ENCODE data around the gene ZNF385D.
"Not testable (repeated sequence)": the region's sequence is repeated elsewhere in the genome, so short reads cannot be mapped to it uniquely, and the experiment has no call there.

The ZNF385D gene

GRCh38 chr3:21505711-21506460 lies 245.1 kb downstream of the ZNF385D start:
- Mint-ChIP-seq H3K36me3 (no peaks in the 10 kb centered on the region), H3K4me1 (ENCODE audit: low read depth) (no peaks in the 10 kb centered on the region), H3K4me3 (no peak overlapping the region), H3K27me3 (no peaks in the 10 kb centered on the region), H3K27ac (no peak overlapping the region), H3K9me3 (ENCODE audit: low read depth) (no peaks in the 10 kb centered on the region)

- no peaks in the 10 kb centered on the region for H3K9me3 Mint-ChIP-seq (ENCODE audit: low read depth)
- H3K27ac Mint-ChIP-seq: no peak overlapping the region
- H3K36me3 Mint-ChIP-seq: no peaks in the 10 kb centered on the region
Observed at GRCh38 chr3:21502656-21503055, 248.4 kb downstream of the ZNF385D start.

GRCh38 chr3:21500834-21501233 lies 250.2 kb downstream of the ZNF385D start:
- Mint-ChIP-seq H3K4me3 (no peak overlapping the region), H3K27me3 (no peaks in the 10 kb centered on the region), H3K9me3 (ENCODE audit: low read depth) (no peaks in the 10 kb centered on the region), H3K27ac (no peak overlapping the region), H3K4me1 (ENCODE audit: low read depth) (no peaks in the 10 kb centered on the region), H3K36me3 (no peaks in the 10 kb centered on the region)

More at GRCh38 chr3:21502656-21503055, 248.4 kb downstream of the ZNF385D start:
- Mint-ChIP-seq H3K4me1 (ENCODE audit: low read depth) (no peaks in the 10 kb centered on the region), H3K27me3 (no peaks in the 10 kb centered on the region), H3K4me3 (no peak overlapping the region)

- not testable (repeated sequence) for H3K27ac Mint-ChIP-seq; H3K4me3 Mint-ChIP-seq; H3K27me3 Mint-ChIP-seq; H3K36me3 Mint-ChIP-seq; H3K9me3 Mint-ChIP-seq (ENCODE audit: low read depth); H3K4me1 Mint-ChIP-seq (ENCODE audit: low read depth)
Observed at GRCh38 chr3:21490671-21491070, 260.3 kb downstream of the ZNF385D start.

GRCh38 chr3:21487520-21487919 lies 263.5 kb downstream of the ZNF385D start:
- H3K36me3 Mint-ChIP-seq: no peaks in the 10 kb centered on the region

GRCh38 chr3:21486024-21486935 lies 264.7 kb downstream of the ZNF385D start:
- H3K9me3 Mint-ChIP-seq (ENCODE audit: low read depth); H3K36me3 Mint-ChIP-seq: not testable (repeated sequence)

More at GRCh38 chr3:21487520-21487919, 263.5 kb downstream of the ZNF385D start:
- no peaks in the 10 kb centered on the region for H3K9me3 Mint-ChIP-seq (ENCODE audit: low read depth)
- no peak overlapping the region for H3K27ac Mint-ChIP-seq
- H3K27me3 Mint-ChIP-seq: no peaks in the 10 kb centered on the region
- no peak overlapping the region for H3K4me3 Mint-ChIP-seq
- no peaks in the 10 kb centered on the region for H3K4me1 Mint-ChIP-seq (ENCODE audit: low read depth)

GRCh38 chr3:21484828-21485144 lies 266.2 kb downstream of the ZNF385D start:
- no peak overlapping the region for H3K4me3 Mint-ChIP-seq
- H3K27ac Mint-ChIP-seq: no peak overlapping the region
- H3K9me3 Mint-ChIP-seq (ENCODE audit: low read depth): no peaks in the 10 kb centered on the region

More at GRCh38 chr3:21486024-21486935, 264.7 kb downstream of the ZNF385D start:
- not testable (repeated sequence) for H3K4me3 Mint-ChIP-seq; H3K4me1 Mint-ChIP-seq (ENCODE audit: low read depth); H3K27ac Mint-ChIP-seq; H3K27me3 Mint-ChIP-seq

GRCh38 chr3:21484057-21484827 lies 266.8 kb downstream of the ZNF385D start:
- H3K9me3 Mint-ChIP-seq (ENCODE audit: low read depth): no peaks in the 10 kb centered on the region
- H3K36me3 Mint-ChIP-seq: no peaks in the 10 kb centered on the region
- no peak overlapping the region for H3K4me3 Mint-ChIP-seq
- no peaks in the 10 kb centered on the region for H3K27me3 Mint-ChIP-seq
- H3K27ac Mint-ChIP-seq: no peak overlapping the region
- H3K4me1 Mint-ChIP-seq (ENCODE audit: low read depth): no peaks in the 10 kb centered on the region

More at GRCh38 chr3:21484828-21485144, 266.2 kb downstream of the ZNF385D start:
- H3K4me1 Mint-ChIP-seq (ENCODE audit: low read depth): no peaks in the 10 kb centered on the region
- no peaks in the 10 kb centered on the region for H3K27me3 Mint-ChIP-seq
- no peaks in the 10 kb centered on the region for H3K36me3 Mint-ChIP-seq

- Mint-ChIP-seq H3K36me3 (no peaks in the 10 kb centered on the region), H3K4me3 (no peak overlapping the region), H3K27ac (no peak overlapping the region), H3K9me3 (ENCODE audit: low read depth) (no peaks in the 10 kb centered on the region), H3K27me3 (no peaks in the 10 kb centered on the region), H3K4me1 (ENCODE audit: low read depth) (no peaks in the 10 kb centered on the region)
Observed at GRCh38 chr3:21481991-21482390, 269.0 kb downstream of the ZNF385D start.

- H3K9me3 Mint-ChIP-seq (ENCODE audit: low read depth): peaks cover 6% of the 10 kb centered on the region
- H3K4me1 Mint-ChIP-seq (ENCODE audit: low read depth): no peaks in the 10 kb centered on the region
- no peaks in the 10 kb centered on the region for H3K36me3 Mint-ChIP-seq
- H3K27ac Mint-ChIP-seq: no peak overlapping the region
- H3K27me3 Mint-ChIP-seq: no peaks in the 10 kb centered on the region
- H3K4me3 Mint-ChIP-seq: no peak overlapping the region
Observed at GRCh38 chr3:21477541-21478288, 273.3 kb downstream of the ZNF385D start.

GRCh38 chr3:21466476-21466875 lies 284.5 kb downstream of the ZNF385D start:
- no peaks in the 10 kb centered on the region for H3K4me1 Mint-ChIP-seq (ENCODE audit: low read depth)
- H3K27ac Mint-ChIP-seq: no peak overlapping the region
- no peaks in the 10 kb centered on the region for H3K27me3 Mint-ChIP-seq
- H3K36me3 Mint-ChIP-seq: no peaks in the 10 kb centered on the region
- H3K9me3 Mint-ChIP-seq (ENCODE audit: low read depth): peaks cover 23% of the 10 kb centered on the region
- H3K4me3 Mint-ChIP-seq: no peak overlapping the region

- no peak overlapping the region for H3K27ac Mint-ChIP-seq
- no peak overlapping the region for H3K4me3 Mint-ChIP-seq
- H3K27me3 Mint-ChIP-seq: no peaks in the 10 kb centered on the region
- H3K4me1 Mint-ChIP-seq (ENCODE audit: low read depth): no peaks in the 10 kb centered on the region
- H3K9me3 Mint-ChIP-seq (ENCODE audit: low read depth): peaks cover 20% of the 10 kb centered on the region
- no peaks in the 10 kb centered on the region for H3K36me3 Mint-ChIP-seq
Observed at GRCh38 chr3:21464746-21465145, 286.3 kb downstream of the ZNF385D start.

GRCh38 chr3:21463319-21463718 lies 287.7 kb downstream of the ZNF385D start:
- no peak overlapping the region for H3K27ac Mint-ChIP-seq
- H3K9me3 Mint-ChIP-seq (ENCODE audit: low read depth): peaks cover 20% of the 10 kb centered on the region
- H3K27me3 Mint-ChIP-seq: no peaks in the 10 kb centered on the region
- H3K4me1 Mint-ChIP-seq (ENCODE audit: low read depth): no peaks in the 10 kb centered on the region
- no peak overlapping the region for H3K4me3 Mint-ChIP-seq
- no peaks in the 10 kb centered on the region for H3K36me3 Mint-ChIP-seq

GRCh38 chr3:21462141-21462540 lies 288.9 kb downstream of the ZNF385D start:
- no peaks in the 10 kb centered on the region for H3K27me3 Mint-ChIP-seq
- H3K9me3 Mint-ChIP-seq (ENCODE audit: low read depth): peaks cover 20% of the 10 kb centered on the region
- H3K27ac Mint-ChIP-seq: no peak overlapping the region
- no peaks in the 10 kb centered on the region for H3K4me1 Mint-ChIP-seq (ENCODE audit: low read depth)
- H3K36me3 Mint-ChIP-seq: no peaks in the 10 kb centered on the region
- H3K4me3 Mint-ChIP-seq: no peak overlapping the region
